Fibroblast of villous mesenchyme (primary cell): ENCODE data around the gene DCANP1. TPM values are rescaled to one million over a fixed set of nuclear protein-coding genes. Genes with fewer than 3 reads are reported as not detected.
A peak's percentile ranks its signal among the peaks of the same experiment; 100 is the strongest.

Experiments
- DNase-seq: peaks from one replicate; pipeline ENCODE4 v3.0.0-alpha.2; 2010; ENCODE audit warnings: low read depth
- H3K4me3 ChIP-seq: 2 replicates; pipeline ENCODE4 v1.5.1; 2011; ENCODE audit warnings: low read depth, mild to moderate bottlenecking, low read length
- total RNA-seq: library from RNA; depleted of rRNA; stranded (reverse); fragments of >200 nt; gene quantifications from 2 replicates; pipeline ENCODE4 v1.2.3, GENCODE V29; 2012
- TF ChIP-seq, protein P1 (sequence below): IDR thresholded peaks from 2 replicates; pipeline ENCODE4 v1.5.1; 2012; ENCODE audit warnings: low read depth, mild to moderate bottlenecking, low read length; ENCODE audit not compliant: insufficient read depth

DCANP1 gene
- total RNA-seq, 1 donor = not detected

DNA sequence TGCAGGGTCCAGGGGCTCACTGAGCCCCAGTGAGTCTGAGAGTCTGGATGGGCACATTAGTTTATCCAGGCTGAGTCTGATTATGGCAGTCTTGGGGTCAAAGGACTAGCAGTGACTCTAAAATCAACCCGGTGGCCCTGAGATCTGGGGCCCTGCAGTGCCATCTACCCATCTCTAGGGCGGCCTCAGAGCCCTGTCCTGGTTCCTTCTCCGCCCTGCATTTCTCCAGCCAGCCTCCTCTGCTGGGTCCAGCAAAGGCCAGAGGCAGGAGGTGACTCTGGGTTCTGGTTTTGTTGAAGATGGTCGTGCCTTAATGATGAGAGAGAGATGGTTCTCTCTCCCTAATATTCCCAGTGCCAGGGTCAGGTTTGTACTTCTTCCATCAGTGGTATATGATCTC, 15.0 kb downstream of the DCANP1 start:
- TF ChIP-seq, protein P1, sequence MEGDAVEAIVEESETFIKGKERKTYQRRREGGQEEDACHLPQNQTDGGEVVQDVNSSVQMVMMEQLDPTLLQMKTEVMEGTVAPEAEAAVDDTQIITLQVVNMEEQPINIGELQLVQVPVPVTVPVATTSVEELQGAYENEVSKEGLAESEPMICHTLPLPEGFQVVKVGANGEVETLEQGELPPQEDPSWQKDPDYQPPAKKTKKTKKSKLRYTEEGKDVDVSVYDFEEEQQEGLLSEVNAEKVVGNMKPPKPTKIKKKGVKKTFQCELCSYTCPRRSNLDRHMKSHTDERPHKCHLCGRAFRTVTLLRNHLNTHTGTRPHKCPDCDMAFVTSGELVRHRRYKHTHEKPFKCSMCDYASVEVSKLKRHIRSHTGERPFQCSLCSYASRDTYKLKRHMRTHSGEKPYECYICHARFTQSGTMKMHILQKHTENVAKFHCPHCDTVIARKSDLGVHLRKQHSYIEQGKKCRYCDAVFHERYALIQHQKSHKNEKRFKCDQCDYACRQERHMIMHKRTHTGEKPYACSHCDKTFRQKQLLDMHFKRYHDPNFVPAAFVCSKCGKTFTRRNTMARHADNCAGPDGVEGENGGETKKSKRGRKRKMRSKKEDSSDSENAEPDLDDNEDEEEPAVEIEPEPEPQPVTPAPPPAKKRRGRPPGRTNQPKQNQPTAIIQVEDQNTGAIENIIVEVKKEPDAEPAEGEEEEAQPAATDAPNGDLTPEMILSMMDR = no peak
- no peak overlapping the region for H3K4me3 ChIP-seq
- DNase-seq = no peak

DNA sequence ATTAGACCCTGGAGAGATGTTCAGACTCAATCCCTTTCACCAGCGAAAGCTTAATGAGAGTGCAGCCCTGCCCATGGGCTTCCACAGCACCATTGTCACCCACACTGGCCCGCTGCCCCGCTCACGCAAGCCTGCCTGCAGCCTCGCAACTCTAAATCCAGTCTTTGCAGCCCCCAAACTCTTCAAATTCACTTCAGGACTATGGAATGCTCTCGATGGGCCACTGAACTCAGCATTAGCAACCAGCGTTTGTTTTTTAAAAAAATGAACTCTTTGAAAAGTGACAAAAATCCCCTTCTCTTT, 17.1 kb downstream of the DCANP1 start:
- DNase-seq = no peak
- H3K4me3 ChIP-seq = no peak overlapping the region
- TF ChIP-seq, protein P1 = no peak

DNA sequence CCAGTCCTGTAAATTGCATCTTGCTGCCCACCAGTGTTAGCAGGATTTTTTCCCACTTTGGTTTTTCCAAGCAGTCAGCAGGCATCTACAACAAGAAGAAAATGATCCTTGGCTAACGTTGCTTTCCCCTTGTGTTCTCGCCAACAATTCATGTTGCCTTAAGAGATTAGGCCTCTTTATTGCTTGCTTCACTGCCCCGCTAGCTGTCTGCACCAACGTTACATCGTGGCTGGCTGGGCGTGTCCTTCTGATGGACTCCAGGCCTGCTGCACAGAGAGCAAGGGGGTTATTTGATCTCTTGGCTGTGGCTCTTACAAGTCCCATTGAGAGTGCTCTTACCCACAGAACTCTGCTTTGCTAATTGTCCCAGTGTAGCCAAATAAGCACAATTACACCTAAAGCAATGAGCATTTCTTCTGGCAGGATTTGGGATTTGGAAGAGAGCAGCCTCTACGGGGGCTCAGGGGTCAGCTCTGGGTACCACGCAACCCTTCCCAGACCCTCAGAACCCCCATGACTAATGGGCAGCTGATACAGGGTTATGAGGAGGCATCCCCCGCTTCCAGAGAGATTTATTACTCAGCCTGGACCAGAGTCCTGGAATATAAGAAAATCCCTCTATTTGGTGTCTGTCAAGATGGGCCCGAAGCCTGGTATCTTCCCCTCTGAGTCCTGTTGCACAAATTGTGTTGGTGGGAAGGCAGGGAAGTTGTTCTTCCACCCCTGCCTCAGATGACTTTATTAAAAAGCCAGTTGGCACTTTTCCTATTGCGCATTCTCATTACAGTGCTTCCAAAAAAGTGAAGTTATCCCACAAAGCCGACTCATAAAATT, 17.6 kb downstream of the DCANP1 start:
- TF ChIP-seq, protein P1 = no peak
- no peak overlapping the region for H3K4me3 ChIP-seq
- DNase-seq = peak; percentile 84

DNA sequence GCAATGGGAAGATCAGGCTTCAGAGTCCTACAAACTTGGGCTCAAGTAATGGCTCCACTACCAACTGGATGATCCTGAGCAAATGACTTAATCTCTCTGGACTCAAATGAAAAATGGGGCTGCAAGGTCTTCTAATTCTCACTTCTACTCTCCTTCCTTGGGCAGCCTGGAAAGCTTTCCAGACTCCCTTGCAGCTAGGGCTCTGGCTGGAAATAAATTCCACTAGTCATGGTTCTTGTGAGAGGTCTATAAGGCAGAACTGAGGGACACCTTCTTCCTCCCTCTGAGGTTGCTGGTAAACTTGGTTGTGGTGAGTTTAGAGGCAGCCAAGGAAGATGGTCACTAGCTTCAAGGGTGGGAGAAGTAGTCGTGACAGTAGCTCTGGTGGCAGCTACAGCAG, 18.6 kb downstream of the DCANP1 start:
- H3K4me3 ChIP-seq = no peak overlapping the region
- TF ChIP-seq, protein P1 = no peak
- DNase-seq = no peak

DNA sequence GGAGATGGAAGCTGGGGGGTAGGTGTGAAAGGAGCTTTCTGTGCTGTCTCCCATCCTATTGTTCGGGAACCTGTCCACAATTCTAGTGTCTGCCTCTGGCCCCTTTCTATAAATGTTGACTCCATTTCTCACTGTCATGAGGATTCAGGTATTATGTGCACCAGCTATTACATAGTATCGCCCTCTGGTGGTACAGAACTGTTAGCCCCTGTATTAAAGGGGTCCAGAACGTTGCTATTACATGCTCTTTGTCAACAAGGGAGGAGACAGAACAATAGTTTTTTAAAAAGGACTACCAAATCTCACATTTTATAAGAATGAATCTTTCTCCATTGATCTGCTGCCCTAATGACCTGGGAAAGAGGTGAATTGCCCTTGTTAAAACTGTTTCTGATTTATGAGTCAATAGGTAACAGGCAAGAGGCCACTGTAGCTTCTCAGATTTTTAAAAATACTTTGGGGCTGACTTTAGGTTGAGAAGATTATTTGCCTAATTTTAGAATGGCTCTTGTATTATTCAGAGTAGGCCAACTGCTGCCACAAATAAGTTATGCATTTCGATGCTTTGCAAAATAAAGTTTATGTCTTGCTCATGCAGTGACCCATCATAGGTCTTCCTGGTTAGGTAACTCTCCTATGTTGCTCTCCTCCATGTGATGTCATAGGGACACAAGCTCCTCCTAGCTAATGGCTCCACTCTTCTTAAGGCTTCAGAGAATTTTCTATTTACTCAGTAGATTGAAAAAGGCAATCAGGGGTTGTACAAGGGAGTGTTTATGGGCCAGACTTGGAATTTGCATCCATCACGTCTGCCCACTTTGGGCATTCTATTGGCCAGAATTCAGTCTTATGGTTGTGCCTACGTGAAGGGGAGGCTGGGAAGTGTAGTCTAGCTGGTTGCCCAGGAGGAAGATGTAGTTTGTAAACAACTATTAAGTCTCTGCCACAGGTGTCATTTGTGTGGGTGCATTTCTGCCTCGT, 20.8 kb downstream of the DCANP1 start:
- DNase-seq = peak; percentile 63
- TF ChIP-seq, protein P1 = peak; percentile 85
- H3K4me3 ChIP-seq = no peak overlapping the region

DNA sequence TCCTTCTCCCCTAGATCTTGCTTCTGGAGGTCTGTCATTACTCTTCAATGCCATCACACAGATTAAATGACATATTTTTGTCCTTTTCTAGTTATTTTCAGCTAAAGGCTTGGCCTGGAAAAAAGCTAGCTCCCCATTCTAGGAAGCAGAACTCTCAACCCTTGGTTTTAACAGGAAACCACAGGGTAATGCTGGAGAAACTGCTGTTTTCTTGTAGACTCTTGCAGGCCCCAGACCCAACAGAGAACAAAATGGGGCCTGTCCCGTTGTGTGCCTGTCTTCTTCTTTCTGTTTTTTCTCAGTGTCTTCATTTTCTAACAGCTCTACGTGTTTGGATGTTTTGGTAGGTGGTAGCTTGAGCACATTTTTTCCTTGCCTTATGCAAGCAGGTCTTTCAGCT, 21.5 kb downstream of the DCANP1 start:
- no peak for DNase-seq
- no peak overlapping the region for H3K4me3 ChIP-seq
- TF ChIP-seq, protein P1 = no peak
